HG03064 (cell line): ENCODE data around the gene PCNX1.
"Not testable (repeated sequence)": the region's sequence is repeated elsewhere in the genome, so short reads cannot be mapped to it uniquely, and the experiment has no call there.

ENCODE experiments used
- ATAC-seq: cut with Tn5 transposase; IDR thresholded peaks from one replicate; pipeline ENCODE4 v1.9.1; 2021; ENCODE audit warnings: low read depth; ENCODE audit not compliant: unreplicated experiment

PCNX1 gene

GRCh38 chr14:70909733-70910614, 2.7 kb downstream of the PCNX1 start:
- no peak for ATAC-seq

- ATAC-seq: no peak
Observed at GRCh38 chr14:70915415-70915814, 8.2 kb downstream of the PCNX1 start.

- ATAC-seq: no peak
Observed at GRCh38 chr14:70916300-70916699, 9.0 kb downstream of the PCNX1 start.

GRCh38 chr14:70916799-70917198, 9.5 kb downstream of the PCNX1 start:
- no peak for ATAC-seq

GRCh38 chr14:70917633-70918032, 10.4 kb downstream of the PCNX1 start:
- no peak for ATAC-seq

GRCh38 chr14:70919774-70920173, 12.5 kb downstream of the PCNX1 start:
- no peak for ATAC-seq

- ATAC-seq: no peak
Observed at GRCh38 chr14:70920608-70921007, 13.3 kb downstream of the PCNX1 start.

- ATAC-seq: no peak
Observed at GRCh38 chr14:70921669-70922068, 14.4 kb downstream of the PCNX1 start.

- no peak for ATAC-seq
Observed at GRCh38 chr14:70924521-70924920, 17.3 kb downstream of the PCNX1 start.

- ATAC-seq: no peak
Observed at GRCh38 chr14:70926235-70926830, 19.1 kb downstream of the PCNX1 start.

- ATAC-seq: no peak
Observed at GRCh38 chr14:70931008-70931407, 23.7 kb downstream of the PCNX1 start.

GRCh38 chr14:70934084-70934483, 26.8 kb downstream of the PCNX1 start:
- ATAC-seq: no peak

- ATAC-seq: peak; percentile 90
Observed at GRCh38 chr14:70934502-70935134, 27.4 kb downstream of the PCNX1 start.

GRCh38 chr14:70935135-70935534, 27.9 kb downstream of the PCNX1 start:
- no peak for ATAC-seq

- not testable (repeated sequence) for ATAC-seq
Observed at GRCh38 chr14:70939693-70940092, 32.4 kb downstream of the PCNX1 start.

GRCh38 chr14:70941637-70942341, 34.5 kb downstream of the PCNX1 start:
- not testable (repeated sequence) for ATAC-seq

GRCh38 chr14:70942342-70942706, 35.1 kb downstream of the PCNX1 start:
- no peak for ATAC-seq

- not testable (repeated sequence) for ATAC-seq
Observed at GRCh38 chr14:70942721-70943120, 35.5 kb downstream of the PCNX1 start.

GRCh38 chr14:70943838-70944237, 36.6 kb downstream of the PCNX1 start:
- no peak for ATAC-seq

- ATAC-seq: no peak
Observed at GRCh38 chr14:70947739-70948138, 40.5 kb downstream of the PCNX1 start.

- ATAC-seq: no peak
Observed at GRCh38 chr14:70952485-70952884, 45.2 kb downstream of the PCNX1 start.
